K562 (cell line): Measurements from ENCODE around the gene TBPL2. TPM values are rescaled to one million over a fixed set of nuclear protein-coding genes. Genes with fewer than 3 reads are reported as not detected.
A peak's percentile ranks its signal among the peaks of the same experiment; 100 is the strongest.

ENCODE experiments used
- CBFB ChIP-seq: sonication (generic); formaldehyde crosslinking; IDR thresholded peaks from 2 replicates; pipeline ENCODE4 v1.4.0; 2020; ENCODE audit warnings: mild to moderate bottlenecking, missing genetic modification reagents
- HDAC2 ChIP-seq: fragments of 450-650 bp; IDR thresholded peaks from 2 replicates; pipeline ENCODE4 v1.6.1; 2016; ENCODE audit warnings: mild to moderate bottlenecking
- HNRNPUL1 ChIP-seq: fragments of 200-400 bp; formaldehyde crosslinking; IDR thresholded peaks from 2 replicates; pipeline ENCODE4 v1.6.1; 2017; ENCODE audit warnings: low read length
- KDM1A ChIP-seq, 2 experiments: fragments of 450-650 bp; IDR thresholded peaks; 2 replicates each; pipeline ENCODE4 v1.6.1; 2016; ENCODE audit warnings: mild to moderate bottlenecking in 2 of 2
- MAFG ChIP-seq: fragments of 450-650 bp; conservative IDR thresholded peaks from 2 replicates; pipeline ENCODE4 v1.6.1; 2016; ENCODE audit warnings: missing genetic modification characterization, missing compliant biosample characterization
- MTA2 ChIP-seq: fragments of 450-650 bp; IDR thresholded peaks from 2 replicates; pipeline ENCODE4 v1.6.1; 2016; ENCODE audit warnings: low read depth
- NCOA1 ChIP-seq: fragments of 450-650 bp; IDR thresholded peaks from 2 replicates; pipeline ENCODE4 v1.6.1; 2016; ENCODE audit warnings: low read depth
- POLR2AphosphoS5 ChIP-seq: IDR thresholded peaks from 2 replicates; pipeline ENCODE4 v1.6.1; 2011; ENCODE audit warnings: mild to moderate bottlenecking, low read depth, low read length, moderate library complexity; ENCODE audit not compliant: control insufficient read depth, insufficient read depth
- PRDM10 ChIP-seq: fragments of 450-650 bp; IDR thresholded peaks from 2 replicates; pipeline ENCODE4 v1.6.1; 2018; ENCODE audit not compliant: partially characterized antibody
- SMARCC2 ChIP-seq: fragments of 450-650 bp; IDR thresholded peaks from 2 replicates; pipeline ENCODE4 v1.6.1; 2017; ENCODE audit warnings: antibody characterized with exemption, moderate library complexity, mild to moderate bottlenecking, low read depth
- STAT6 ChIP-seq: sonication (generic); formaldehyde crosslinking; IDR thresholded peaks from 2 replicates; pipeline ENCODE4 v1.8.1; 2023; ENCODE audit warnings: mild to moderate bottlenecking, missing genetic modification reagents
- ZNF121 ChIP-seq: sonication (generic); formaldehyde crosslinking; conservative IDR thresholded peaks from 2 replicates; pipeline ENCODE4 v1.8.0; 2022; ENCODE audit warnings: missing genetic modification reagents
- ZNF224 ChIP-seq: sonication (generic); formaldehyde crosslinking; IDR thresholded peaks from 2 replicates; pipeline ENCODE4 v1.8.0; 2022; ENCODE audit warnings: mild to moderate bottlenecking, missing genetic modification reagents
- polyA plus RNA-seq, 8 experiments: library from polyadenylated mRNA; depleted of rRNA in 4 of 8; stranded (reverse) in 5 of 8; unstranded in 3 of 8; fragments of >200 nt; fragmentation: Nextera tagmentation in 2 of 8; fragmentation: Illumina TruSeq in 1 of 8; extraction: Ambion mirVana in 2 of 8; extraction: Trizol in 1 of 8; gene quantifications; 2 replicates each; pipeline versions ENCODE4 v1.2.1 to v1.2.3, GENCODE V29; 2011 to 2014; ENCODE audit warnings: inconsistent platforms in 1 of 8, missing spikeins in 1 of 8
- total RNA-seq, 7 experiments: library from RNA; depleted of rRNA in 6 of 7; stranded (reverse); fragments of >200 nt in 6 of 7; fragmentation: Illumina TruSeq in 2 of 7; extraction: Trizol in 2 of 7; gene quantifications; 2 replicates each; pipeline versions ENCODE4 v1.2.1 to v1.2.3, GENCODE V29; 2011 to 2021; ENCODE audit warnings: low replicate concordance in 1 of 7
- TF ChIP-seq, protein P1 (sequence below), 2 experiments: fragments of 450-650 bp in 1 of 2; sonication (generic) in 1 of 2; formaldehyde crosslinking; conservative IDR thresholded peaks; 2 replicates each; pipeline versions ENCODE4 v1.4.0 to v1.8.1; 2020 to 2022; ENCODE audit warnings: mild to moderate bottlenecking in 1 of 2, missing genetic modification reagents in 1 of 2
- TF ChIP-seq, protein P2 (sequence below), 2 experiments: IDR thresholded peaks; 2 replicates each; pipeline ENCODE4 v1.6.1; 2012; ENCODE audit warnings: improper control_type of control experiment in 2 of 2, low read depth in 2 of 2, low read length in 2 of 2, borderline replicate concordance in 1 of 2
- TF ChIP-seq, protein P3 (sequence below): sonication (generic); formaldehyde crosslinking; IDR thresholded peaks from 2 replicates; pipeline ENCODE4 v1.8.0; 2022; ENCODE audit warnings: missing genetic modification reagents, mild to moderate bottlenecking, moderate library complexity, borderline replicate concordance

Gene TBPL2
- total and polyA plus RNA-seq, 9 of the 15 experiments (the other 6 are each of a cell fraction or from before 2014, with no cell fraction given) = not detected

- TF ChIP-seq, protein P1, sequence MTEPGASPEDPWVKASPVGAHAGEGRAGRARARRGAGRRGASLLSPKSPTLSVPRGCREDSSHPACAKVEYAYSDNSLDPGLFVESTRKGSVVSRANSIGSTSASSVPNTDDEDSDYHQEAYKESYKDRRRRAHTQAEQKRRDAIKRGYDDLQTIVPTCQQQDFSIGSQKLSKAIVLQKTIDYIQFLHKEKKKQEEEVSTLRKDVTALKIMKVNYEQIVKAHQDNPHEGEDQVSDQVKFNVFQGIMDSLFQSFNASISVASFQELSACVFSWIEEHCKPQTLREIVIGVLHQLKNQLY (CRISPR knock-in tag; conservative IDR thresholded peaks at IDR 0.05) = no peak
- TF ChIP-seq, protein P2, sequence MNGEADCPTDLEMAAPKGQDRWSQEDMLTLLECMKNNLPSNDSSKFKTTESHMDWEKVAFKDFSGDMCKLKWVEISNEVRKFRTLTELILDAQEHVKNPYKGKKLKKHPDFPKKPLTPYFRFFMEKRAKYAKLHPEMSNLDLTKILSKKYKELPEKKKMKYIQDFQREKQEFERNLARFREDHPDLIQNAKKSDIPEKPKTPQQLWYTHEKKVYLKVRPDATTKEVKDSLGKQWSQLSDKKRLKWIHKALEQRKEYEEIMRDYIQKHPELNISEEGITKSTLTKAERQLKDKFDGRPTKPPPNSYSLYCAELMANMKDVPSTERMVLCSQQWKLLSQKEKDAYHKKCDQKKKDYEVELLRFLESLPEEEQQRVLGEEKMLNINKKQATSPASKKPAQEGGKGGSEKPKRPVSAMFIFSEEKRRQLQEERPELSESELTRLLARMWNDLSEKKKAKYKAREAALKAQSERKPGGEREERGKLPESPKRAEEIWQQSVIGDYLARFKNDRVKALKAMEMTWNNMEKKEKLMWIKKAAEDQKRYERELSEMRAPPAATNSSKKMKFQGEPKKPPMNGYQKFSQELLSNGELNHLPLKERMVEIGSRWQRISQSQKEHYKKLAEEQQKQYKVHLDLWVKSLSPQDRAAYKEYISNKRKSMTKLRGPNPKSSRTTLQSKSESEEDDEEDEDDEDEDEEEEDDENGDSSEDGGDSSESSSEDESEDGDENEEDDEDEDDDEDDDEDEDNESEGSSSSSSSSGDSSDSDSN (IDR thresholded peaks at IDR 0.05; ENCODE audit: borderline replicate concordance in 1 of 2, low read depth in 2 of 2, low read length in 2 of 2) = no peak
- TF ChIP-seq KDM1A (IDR thresholded peaks at IDR 0.05) = peak; percentile 14 to 66; a peak in 2 of 4 replicates
- peak; percentile 40; the same call in 1 of the 2 replicates for TF ChIP-seq HDAC2
- TF ChIP-seq HNRNPUL1 = no peak
- peak; percentile 93 for TF ChIP-seq MTA2
- TF ChIP-seq, protein P3, sequence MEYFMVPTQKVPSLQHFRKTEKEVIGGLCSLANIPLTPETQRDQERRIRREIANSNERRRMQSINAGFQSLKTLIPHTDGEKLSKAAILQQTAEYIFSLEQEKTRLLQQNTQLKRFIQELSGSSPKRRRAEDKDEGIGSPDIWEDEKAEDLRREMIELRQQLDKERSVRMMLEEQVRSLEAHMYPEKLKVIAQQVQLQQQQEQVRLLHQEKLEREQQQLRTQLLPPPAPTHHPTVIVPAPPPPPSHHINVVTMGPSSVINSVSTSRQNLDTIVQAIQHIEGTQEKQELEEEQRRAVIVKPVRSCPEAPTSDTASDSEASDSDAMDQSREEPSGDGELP (CRISPR knock-in tag) = no peak
- TF ChIP-seq POLR2AphosphoS5 = peak; percentile 91
- no peak for TF ChIP-seq ZNF121 (CRISPR knock-in tag)
- TF ChIP-seq MAFG (tag) = 0 out of 2 replicates have a peak, but pooled peaks have one; percentile 20
- no peak for TF ChIP-seq CBFB (CRISPR knock-in tag)
- no peak for TF ChIP-seq STAT6
- TF ChIP-seq ZNF224 (CRISPR knock-in tag) = no peak
- TF ChIP-seq SMARCC2 = peak; percentile 68; the same call in 1 of the 2 replicates
- no peak for TF ChIP-seq PRDM10
- peak; percentile 66; the same call in 1 of the 2 replicates for TF ChIP-seq NCOA1
These were observed 56.8 kb downstream of the TBPL2 start (continued) for GRCh38 chr14:55383541-55384140.
